ACHN (cell line): ENCODE measurements around the gene LYPLAL1.

Experiments
- DNase-seq: peaks from one replicate; pipeline ENCODE4 v3.0.0-alpha.2; 2015
- in situ Hi-C: cut with HindIII; loops from 2 replicates; pipeline ENCODE4 v1.10.0; 2017; ENCODE audit warnings: low sequenced_read_pairs, low pct_ligation_motif_present, low pct_unique_long_range_greater_than_20kb

LYPLAL1 gene

DNA sequence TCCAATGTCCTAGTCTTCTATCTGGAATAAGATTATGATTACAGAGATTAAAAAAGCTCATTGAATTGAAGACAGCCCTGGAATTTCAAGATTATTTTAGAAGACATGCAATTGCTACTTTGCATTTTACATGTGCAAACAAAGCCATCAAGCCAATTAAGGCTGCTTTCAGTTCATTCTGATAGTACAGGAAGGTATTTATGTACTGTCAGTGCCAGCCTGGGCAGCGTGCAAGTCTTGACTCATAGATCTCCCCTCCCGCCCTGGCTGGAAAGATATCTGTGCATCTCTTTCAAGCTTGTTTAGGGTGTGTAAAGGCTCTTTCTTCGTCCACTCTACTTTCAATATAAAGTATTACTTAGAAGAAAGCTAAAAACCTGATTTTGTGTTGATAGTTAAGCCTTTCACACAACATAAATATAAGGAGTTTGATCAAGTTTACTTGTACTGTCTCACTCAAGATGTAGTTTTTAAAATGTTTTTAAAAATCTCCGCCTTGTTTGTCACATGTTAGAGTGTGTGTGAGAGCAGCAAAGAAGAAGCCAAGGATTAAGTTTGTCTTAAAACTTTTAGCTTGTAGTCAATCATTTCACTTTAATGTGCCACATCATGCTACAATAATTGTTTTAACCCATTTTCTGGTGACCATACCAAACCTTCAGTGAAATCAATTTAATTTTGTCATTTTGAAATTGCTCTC, 13.6 kb upstream of the LYPLAL1 start:
- in situ Hi-C loops = no loop called here
- no peak for DNase-seq

DNA sequence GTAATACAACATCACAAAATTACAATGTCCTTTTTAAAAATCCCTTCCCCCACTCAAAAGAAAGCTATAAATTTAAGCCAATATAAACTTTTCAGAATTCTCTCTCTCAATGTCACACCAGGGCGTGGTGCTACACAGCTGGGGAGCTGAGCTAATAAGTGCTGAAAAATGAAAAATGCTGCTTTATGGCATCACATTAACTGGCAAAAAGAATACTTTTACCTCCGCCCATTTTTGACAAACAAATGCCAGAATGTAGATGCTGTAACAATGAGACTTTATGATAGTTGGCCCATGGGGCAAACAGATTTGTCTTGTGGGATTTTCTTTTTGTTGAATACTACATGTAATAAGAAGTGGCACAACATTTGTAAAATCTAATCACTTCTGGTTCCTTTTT, 12.7 kb upstream of the LYPLAL1 start:
- in situ Hi-C loops = no loop called here
- DNase-seq = no peak

DNA sequence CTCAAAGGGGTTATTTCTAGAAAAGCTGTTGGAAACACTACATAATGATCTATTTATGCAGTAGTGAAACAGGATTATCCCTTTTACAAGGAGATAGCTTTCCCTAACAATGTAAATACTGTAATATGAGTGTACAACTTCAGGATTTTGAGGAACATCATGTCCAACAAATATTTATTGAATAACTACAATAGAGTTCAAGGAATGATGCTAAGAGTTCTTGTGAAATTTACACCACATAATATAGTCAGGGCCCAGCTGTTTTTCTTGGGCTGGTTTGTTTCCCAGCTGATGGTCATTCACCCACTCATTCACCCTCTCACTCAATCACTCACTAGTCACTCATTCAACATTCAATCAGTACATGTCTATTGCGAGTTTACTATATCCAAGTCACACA, 12.3 kb upstream of the LYPLAL1 start:
- in situ Hi-C loops = no loop called here
- DNase-seq = no peak

DNA sequence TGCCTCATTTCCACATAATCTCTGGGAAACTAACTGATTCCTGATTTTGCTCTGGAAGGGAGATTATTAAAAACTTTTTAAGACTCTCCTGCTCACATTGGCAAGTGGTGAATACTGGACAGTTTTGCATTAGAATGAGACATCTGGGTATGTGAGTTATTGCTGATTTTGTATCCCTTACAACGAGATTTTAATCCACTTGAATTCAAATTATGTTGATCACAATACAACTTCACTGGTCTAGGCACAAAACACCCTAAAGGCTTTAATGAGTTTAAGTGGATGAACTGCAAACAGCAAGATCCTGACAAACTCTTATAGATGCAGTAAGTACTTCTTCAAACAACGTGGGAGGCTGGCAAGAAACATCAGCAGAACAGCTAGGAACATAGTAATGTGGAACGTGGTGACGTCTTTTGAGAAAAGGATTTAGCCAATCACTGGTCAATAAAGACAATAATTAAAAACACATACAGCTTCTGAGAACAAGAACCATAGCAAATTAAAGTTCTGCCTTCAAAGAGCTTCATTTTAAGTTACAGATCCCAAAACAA, 10.2 kb upstream of the LYPLAL1 start:
- in situ Hi-C loops = no loop called here
- no peak for DNase-seq

DNA sequence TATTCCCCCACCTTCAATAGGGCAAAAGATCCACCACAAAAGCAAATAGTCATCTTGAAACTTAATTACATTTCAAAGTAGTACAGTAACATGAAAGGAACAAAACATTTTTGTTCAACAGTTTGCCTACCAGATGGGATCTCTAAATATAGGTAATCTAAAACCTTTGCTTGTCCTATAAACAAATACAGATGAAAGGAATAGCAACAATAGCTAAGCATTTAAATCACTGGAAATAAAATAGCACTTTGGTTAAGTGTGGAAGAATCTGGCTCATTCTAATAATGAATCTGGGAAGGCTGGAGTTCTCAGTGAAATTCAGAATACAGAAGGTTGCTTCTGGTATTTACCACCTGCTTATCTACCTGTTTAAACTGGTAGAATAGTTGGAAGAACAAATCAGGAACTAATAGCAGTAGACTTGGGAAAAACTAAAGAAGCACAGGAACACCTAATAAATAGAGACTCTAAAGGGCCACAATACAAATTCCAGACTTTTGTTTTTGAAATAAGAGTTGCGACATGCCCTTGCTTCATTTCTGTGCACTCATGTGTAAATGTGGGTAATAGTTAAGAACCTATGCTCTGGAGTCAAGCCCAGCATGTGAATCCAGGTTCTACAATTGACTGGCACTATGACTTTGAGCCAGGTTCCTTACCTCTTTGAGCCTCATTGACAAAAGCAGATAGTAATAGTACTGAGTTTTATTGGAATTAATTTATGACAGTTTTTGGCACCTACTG, 2.3 kb upstream of the LYPLAL1 start:
- DNase-seq = peak; percentile 35

DNA sequence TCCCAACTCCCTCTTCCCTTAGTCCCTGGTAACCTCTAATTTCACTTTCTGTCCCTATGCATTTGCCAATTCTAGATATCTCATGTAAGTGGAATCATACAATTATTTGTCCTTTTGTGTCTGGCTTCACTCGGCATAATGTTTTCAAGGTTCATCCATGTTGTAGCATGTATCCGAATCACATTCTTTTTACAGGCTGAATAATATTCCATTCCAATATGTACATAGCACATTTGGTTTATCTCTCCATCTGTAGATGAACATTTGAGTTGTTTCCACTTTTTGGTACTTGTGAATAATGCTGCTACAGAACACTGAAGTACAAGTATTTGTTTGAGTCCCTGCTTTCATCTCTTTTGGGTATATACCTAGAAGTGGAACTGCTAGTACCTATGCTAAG, 857 bp upstream of the LYPLAL1 start:
- no peak for DNase-seq
- in situ Hi-C loops = no loop called here

More for the DNA sequence above, 2.3 kb upstream of the LYPLAL1 start:
- in situ Hi-C loops = no loop called here

DNA sequence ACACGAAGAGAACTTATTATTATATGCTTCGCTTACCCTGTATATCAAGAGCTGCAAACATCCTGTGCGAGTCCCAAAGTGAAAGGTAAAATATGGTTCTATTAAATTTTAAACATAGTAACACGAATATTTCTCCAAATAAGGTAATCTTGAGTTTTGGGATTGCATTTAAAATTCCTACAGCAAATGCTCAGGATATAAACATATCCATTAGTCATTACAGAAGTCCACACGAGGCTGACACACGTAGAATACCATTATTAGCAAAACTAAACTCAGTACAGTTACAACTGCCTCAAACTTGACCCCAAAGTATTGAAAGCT, 282 bp upstream of the LYPLAL1 start:
- in situ Hi-C loops = no loop called here
- DNase-seq = no peak

DNA sequence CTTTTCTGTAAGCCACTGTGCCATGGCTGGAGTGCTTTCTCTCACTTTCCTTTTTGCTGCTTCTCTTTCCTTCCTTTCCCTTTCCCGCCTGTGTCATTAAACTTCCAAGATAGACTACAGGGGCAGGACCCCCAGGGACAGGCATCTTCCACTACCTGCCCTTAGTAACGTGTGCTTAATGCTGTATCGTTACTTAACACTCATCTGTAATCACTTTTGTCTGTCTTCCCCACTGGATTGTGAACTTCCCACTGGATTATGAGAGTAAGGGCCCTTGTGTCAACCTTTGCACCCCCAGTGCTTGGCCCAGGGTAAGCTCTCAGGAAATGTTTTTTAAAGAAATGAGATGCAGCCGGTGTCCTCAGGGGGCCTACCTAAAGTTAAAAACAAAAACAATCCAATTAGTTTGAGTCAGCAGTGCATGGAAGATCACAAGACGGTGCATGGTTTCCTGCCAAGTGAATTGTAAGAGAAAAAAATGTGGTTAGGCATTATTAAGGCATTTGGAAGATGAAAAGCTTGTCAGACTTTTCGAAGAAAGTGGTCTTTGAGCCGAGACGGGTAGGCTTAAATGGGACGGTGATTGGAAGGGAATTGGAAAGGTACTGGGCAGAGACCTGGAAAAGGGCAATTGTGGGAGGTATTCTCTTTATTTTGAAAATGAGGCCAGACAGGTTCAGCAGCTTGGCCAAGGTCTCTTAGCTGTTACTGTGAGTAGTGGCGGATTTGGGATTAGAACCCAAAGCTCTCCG, 958 bp downstream of the LYPLAL1 start:
- in situ Hi-C loops = no loop called here
- DNase-seq = peak; percentile 48

DNA sequence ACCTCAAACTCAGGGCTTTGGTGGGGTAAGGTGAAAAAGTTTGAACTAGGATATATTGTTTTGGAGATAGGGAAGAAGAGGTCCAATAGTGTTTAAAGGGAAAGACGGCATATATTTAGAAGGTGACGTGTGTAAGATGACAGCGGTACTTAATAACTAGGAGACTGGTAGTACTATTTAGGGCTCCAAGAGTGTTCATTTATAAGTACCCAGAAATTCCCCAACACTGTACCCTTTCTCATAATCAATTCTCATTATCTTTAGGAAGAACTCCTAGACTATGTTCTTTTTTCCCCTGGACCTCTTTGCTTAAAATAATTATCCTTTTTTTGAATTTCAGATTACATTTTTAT, 1.5 kb downstream of the LYPLAL1 start:
- in situ Hi-C loops = no loop called here

DNA sequence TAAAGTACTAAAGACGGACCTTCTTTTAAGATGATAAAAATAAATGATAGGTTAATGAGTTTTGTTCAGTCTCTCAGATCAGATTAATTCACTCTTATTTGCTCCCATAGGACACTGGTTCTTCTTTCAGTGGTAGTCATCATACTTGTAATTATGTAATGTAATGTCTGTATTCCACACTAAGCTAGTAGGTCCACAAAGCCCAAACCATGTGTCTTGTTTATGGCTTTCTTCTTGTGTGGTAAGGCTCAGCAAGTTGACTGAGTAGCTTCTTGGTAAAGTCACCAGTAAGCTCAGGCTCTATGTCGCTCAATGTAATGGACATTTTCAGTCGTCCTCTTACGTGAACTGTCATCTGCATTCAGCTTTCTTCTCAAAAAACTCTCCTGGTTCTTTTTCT, 2.5 kb downstream of the LYPLAL1 start:
- DNase-seq = no peak
- in situ Hi-C loops = no loop called here

More for the DNA sequence above, 1.5 kb downstream of the LYPLAL1 start:
- no peak for DNase-seq

DNA sequence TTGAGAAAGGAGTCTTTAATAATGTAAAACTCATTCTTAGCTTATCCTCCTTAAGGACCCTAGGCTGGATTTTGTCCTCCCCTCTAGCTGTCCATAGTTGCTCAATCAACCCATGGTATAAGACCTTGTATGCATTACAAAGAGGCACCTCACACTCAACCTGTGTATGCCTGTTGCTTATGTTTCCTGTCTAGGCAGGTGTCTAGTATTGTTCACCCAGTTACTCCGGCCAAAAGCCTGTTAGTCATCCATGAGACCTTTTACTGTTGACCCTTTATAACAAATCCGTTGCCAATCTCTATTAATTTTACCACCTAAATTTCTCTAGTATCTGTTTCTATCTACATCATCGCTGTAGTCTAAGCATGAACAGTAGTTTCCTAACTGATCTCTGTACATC, 3.7 kb downstream of the LYPLAL1 start:
- in situ Hi-C loops = no loop called here
- DNase-seq = no peak

DNA sequence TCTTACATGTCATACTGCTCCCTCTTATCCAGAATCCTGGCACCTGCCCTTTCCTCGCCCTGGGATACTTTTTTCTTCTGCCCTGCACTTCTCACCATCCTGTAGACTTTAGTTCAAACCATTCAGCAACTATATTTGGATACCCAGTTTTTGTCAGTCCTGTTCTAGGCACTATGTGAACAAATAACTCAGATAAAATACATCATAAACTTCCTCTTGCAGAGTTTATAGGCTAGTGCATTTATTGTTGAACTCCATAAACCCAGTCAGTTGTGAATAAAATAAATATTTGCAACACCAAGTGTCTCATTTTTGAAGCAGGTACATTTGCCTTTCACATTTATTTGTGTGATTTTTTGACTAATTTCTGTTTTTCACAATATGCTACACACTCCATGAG, 4.3 kb downstream of the LYPLAL1 start:
- DNase-seq = no peak
- in situ Hi-C loops = no loop called here

DNA sequence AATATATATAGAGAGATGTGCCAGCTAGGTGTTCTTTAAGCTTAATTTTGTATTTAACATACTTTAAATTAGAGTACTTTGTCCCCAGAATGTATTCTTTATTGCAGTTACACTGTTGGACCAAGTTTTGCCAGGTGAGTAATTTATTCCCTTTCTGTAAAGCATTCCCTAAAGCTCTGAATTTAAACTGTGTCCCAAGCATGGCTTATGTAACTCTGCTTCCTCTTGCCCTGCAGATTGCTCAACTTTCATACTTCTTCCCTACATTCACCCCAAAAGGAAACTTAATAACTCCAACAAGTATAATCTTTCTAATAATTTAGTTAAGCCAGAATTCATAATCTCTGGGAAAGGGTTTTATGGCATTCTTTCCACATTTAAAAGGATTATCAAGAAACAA, 5.6 kb downstream of the LYPLAL1 start:
- no peak for DNase-seq
- in situ Hi-C loops = no loop called here

DNA sequence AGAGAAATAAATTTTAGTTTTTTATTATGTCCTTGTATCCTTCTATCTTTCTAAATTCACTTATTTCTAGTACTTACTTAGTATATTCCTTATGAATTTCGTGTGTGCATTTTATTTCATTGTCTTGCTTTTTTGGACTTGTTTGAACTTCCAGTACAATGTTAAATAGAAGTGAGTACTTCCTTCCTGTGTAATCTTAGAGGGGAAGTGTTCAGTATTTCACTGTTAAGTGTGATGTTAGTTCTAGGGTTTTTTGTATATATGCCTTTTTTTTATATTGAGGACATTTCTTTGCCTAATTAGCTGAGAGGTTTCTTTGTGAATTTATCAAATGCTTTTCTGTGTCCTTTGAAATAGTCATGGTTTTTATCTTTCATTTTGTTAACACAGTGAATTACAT, 10.7 kb downstream of the LYPLAL1 start:
- DNase-seq = no peak
- in situ Hi-C loops = no loop called here

DNA sequence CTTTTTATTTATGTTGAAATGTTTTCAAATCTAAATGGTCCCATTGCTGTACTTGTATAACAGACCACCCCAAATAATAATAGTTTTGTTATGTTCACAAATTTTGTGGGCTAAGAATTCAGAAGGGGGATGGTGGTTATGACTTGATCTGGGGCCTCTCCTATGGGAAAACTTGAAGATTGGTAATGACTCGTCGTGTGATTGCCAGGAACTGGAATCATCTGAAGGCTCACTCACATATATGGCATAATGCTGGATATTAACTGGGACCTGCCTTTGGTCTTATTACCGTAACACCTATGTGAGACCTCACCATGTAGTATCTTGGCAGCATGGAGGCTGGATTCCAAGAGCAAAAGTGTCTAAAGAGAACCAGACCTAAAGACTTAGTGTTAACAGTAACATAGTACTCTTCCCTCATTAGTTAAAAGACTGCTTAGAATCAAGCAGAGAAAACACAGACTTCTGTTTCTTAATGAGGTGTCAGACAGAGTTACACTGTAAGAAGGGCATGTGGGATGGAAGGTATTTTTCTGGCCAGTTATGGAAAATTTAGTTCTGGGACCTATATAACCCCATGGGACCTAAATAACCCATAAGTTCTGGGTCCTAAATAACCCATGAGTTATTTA, 11.9 kb downstream of the LYPLAL1 start:
- peak; percentile 12 for DNase-seq
- in situ Hi-C loops = no loop called here

DNA sequence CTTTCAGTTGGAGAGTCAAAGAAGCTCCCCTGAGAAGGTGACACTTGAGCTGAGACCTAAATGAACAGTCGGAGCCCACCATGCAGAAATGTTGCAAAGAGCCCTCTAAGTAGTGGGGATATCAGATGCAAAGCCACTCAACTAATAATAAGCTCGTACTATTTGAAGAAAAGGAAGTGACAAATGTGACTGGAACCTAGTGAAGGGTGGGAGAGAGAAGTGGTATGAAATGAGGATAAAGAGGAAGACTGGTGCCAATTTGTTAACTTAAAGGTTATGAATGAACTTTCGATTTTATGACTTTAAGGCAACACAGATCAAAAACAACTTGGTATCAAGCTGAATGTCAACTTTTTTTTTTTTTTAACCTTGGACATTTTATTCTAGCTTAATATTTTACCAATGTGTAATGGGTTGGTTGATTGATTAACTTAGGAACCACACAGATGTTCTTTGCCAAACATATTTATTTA, 14.7 kb downstream of the LYPLAL1 start:
- in situ Hi-C loops = no loop called here
- peak; percentile 78 for DNase-seq

DNA sequence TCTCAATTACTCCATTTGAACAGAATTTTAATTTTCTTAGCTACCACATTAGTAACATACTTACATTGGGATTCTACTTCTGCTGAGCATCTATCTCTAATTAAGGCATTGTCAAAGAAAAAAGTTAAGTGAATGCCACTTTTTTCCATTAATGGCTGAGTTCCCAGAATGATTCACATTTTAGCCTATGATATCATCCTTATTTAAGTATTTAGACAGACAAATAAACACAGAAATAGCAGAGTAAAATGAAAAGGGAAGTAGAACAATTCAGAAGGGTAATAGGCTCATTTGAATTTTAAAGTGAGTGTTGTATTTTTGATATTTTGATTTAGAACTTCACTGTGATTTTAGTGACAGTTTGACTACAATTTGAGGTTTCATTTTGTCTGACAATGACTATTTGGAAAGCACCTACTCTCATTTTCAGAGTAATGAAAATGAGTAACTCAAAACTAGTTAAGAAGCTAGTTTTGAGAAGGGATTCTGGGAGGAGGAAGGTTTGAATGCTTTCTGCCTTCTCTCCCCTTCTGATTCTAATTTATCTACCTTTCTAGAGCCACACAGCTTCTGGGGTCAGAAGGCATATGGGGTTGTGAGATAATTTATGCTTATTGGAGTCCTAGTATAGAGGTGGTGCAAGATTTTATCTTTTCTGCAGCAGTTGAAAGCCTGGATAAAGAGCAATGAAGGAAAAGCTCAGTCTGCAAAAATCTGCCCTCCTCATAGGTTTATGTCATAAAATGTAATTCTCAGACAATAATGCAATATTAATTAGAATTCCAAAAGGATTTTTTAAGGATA, 15.5 kb downstream of the LYPLAL1 start:
- in situ Hi-C loops = no loop called here
- peak; percentile 67 for DNase-seq

DNA sequence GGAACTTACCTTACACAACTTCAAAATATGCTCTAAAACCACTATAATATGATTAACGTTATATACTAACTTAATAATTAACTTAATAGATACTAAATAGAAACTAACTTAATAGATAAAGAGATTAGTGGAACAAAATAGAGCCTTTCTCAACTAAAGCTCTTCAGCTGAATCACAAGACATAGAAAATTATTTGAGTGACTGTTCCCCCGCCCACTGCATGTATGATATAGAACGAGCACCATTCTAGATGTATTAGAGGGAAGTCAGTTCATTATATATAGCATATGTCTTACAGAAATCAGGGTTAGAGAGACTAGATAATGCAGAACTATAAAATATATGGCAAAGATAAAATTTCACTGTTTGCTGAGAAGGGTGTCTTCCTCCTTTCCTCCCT, 16.3 kb downstream of the LYPLAL1 start:
- DNase-seq = no peak
- in situ Hi-C loops = no loop called here
